Measurements from ENCODE around the gene LRRTM4. TPM values are rescaled to one million over a fixed set of nuclear protein-coding genes. Genes with fewer than 3 reads are reported as not detected.

The LRRTM4 gene
- polyA plus RNA-seq, 5 donors: 1.1 to 3.4 (median 2.3) TPM

GRCh38 chr2:77322431-77322830 lies 199.7 kb downstream of the LRRTM4 start:
- peak in 1 of 2 donors; percentile 23 for DNase-seq

- DNase-seq: peak in 1 of 2 donors; percentile 21
Measured at GRCh38 chr2:77314721-77315120, 207.5 kb downstream of the LRRTM4 start.

GRCh38 chr2:77310416-77310815 lies 211.8 kb downstream of the LRRTM4 start:
- no peak for DNase-seq

- DNase-seq: no peak
Measured at GRCh38 chr2:77309725-77310124, 212.5 kb downstream of the LRRTM4 start.

- no peak for DNase-seq
Measured at GRCh38 chr2:77301441-77301840, 220.7 kb downstream of the LRRTM4 start.

- no peak for DNase-seq
Measured at GRCh38 chr2:77296791-77297190, 225.4 kb downstream of the LRRTM4 start.

- no peak for DNase-seq
Measured at GRCh38 chr2:77294474-77294873, 227.7 kb downstream of the LRRTM4 start.

GRCh38 chr2:77284353-77284752 lies 237.8 kb downstream of the LRRTM4 start:
- no peak for DNase-seq

GRCh38 chr2:77271262-77271661 lies 250.9 kb downstream of the LRRTM4 start:
- no peak for DNase-seq

GRCh38 chr2:77270433-77270832 lies 251.7 kb downstream of the LRRTM4 start:
- DNase-seq: no peak

GRCh38 chr2:77268626-77269025 lies 253.6 kb downstream of the LRRTM4 start:
- no peak for DNase-seq

- no peak for DNase-seq
Measured at GRCh38 chr2:77232909-77233425, 289.2 kb downstream of the LRRTM4 start.

GRCh38 chr2:77228391-77228790 lies 293.8 kb downstream of the LRRTM4 start:
- DNase-seq: peak; percentile 23 to 32

GRCh38 chr2:77210725-77211124 lies 311.5 kb downstream of the LRRTM4 start:
- DNase-seq: no peak

GRCh38 chr2:77207331-77207730 lies 314.8 kb downstream of the LRRTM4 start:
- DNase-seq: no peak

GRCh38 chr2:77201755-77202154 lies 320.4 kb downstream of the LRRTM4 start:
- no peak for DNase-seq

- DNase-seq: no peak
Measured at GRCh38 chr2:77199411-77199810, 322.8 kb downstream of the LRRTM4 start.

- no peak for DNase-seq
Measured at GRCh38 chr2:77193858-77194448, 328.2 kb downstream of the LRRTM4 start.

GRCh38 chr2:77192811-77193289 lies 329.3 kb downstream of the LRRTM4 start:
- DNase-seq: no peak

GRCh38 chr2:77191665-77192064 lies 330.5 kb downstream of the LRRTM4 start:
- DNase-seq: no peak

GRCh38 chr2:77190721-77191346 lies 331.3 kb downstream of the LRRTM4 start:
- DNase-seq: no peak

GRCh38 chr2:77185052-77185451 lies 337.1 kb downstream of the LRRTM4 start:
- no peak for DNase-seq

- no peak for DNase-seq
Measured at GRCh38 chr2:77179297-77179696, 342.9 kb downstream of the LRRTM4 start.

All from right lung (tissue), 5 donors.